Measurements from ENCODE around the gene DEPDC1. TPM values are rescaled to one million over a fixed set of nuclear protein-coding genes. Genes with fewer than 3 reads are reported as not detected.
A peak's percentile ranks its signal among the peaks of the same experiment; 100 is the strongest.

The DEPDC1 gene, protein sequence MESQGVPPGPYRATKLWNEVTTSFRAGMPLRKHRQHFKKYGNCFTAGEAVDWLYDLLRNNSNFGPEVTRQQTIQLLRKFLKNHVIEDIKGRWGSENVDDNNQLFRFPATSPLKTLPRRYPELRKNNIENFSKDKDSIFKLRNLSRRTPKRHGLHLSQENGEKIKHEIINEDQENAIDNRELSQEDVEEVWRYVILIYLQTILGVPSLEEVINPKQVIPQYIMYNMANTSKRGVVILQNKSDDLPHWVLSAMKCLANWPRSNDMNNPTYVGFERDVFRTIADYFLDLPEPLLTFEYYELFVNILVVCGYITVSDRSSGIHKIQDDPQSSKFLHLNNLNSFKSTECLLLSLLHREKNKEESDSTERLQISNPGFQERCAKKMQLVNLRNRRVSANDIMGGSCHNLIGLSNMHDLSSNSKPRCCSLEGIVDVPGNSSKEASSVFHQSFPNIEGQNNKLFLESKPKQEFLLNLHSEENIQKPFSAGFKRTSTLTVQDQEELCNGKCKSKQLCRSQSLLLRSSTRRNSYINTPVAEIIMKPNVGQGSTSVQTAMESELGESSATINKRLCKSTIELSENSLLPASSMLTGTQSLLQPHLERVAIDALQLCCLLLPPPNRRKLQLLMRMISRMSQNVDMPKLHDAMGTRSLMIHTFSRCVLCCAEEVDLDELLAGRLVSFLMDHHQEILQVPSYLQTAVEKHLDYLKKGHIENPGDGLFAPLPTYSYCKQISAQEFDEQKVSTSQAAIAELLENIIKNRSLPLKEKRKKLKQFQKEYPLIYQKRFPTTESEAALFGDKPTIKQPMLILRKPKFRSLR
- 25.1 and 30.6 TPM in 2 replicates for total RNA-seq (2012; rRNA removed)

DNA sequence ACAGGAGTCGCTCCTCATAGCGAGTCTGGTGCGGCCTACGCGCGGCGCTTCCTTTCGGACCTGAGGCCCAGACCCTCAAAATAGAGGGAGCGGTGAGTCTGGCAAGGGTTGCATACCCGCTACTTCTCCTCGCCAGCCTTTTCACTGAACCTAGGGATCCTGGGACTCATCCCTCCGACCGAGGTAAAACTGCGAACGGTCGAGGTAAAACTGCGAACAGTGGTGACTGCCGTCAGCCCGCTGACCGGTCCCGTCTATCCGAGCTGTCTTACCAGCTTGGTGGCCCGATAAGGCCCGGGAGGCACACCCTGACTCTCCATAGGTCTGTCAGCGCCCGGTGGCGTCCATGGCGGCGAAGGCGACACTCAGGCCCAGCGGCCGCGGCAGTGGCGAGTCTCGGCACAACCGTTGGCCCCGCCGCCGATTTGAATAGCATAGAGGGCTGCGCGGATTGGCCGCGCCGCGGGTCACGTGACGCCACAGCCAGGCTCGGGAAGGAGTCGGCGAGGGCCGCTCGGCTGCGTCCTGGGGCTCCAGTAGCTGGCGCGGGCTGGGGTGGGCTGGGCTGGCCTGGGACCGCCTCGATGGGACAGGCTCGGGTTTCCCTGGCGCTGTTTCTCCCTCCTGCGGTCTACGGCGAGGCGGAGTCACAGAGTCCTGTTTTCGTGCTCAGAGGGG is at the start of gene DEPDC1:
TSS of gene DEPDC1 (minus strand) at position 403 of the 678 bp plus-strand sequence. CDS start at position 320, 83 bp downstream.
- Histone ChIP-seq H3K9ac (ENCODE audit: low read depth, low read length) (peak within 1 kb of the TSS; percentile 89), H3K4me1 (ENCODE audit: control insufficient read depth, insufficient read depth, low read length) (peaks cover 11% of the 10 kb centered on the region), H3K27me3 (ENCODE audit: control insufficient read depth, insufficient read depth, low read length) (no peaks in the 10 kb centered on the region), H3K36me3 (ENCODE audit: insufficient read depth, low read length) (no peaks in the 10 kb centered on the region), H3K4me3 (ENCODE audit: low read length) (peak within 1 kb of the TSS; percentile 93), H3K9me3 (replicated peaks; ENCODE audit: low read length) (no peaks in the 10 kb centered on the region), H3K4me2 (ENCODE audit: low read length) (peak within 1 kb of the TSS; percentile 86)

DNA sequence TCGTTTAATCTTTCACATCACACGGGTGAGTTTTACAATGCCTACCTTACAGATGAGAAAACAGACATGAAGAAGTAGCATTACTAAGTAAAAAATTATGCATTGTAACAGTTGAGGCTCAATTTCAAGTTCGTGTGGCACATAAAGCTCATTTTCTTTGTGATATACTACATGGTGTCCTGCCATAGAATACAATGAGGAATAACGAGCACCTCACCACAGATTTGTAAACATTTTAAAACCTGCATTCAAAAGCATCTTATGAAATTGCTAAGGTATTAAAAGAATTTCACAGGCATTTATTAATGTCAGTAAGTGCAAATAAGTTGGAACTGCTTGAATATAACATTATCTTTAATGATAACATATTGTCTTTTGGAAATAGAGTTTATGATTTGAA is 47.8 kb upstream of the DEPDC1 start:
- H3K4me3 ChIP-seq (ENCODE audit: low read length), result no peak overlapping the region
- H3K9ac ChIP-seq (ENCODE audit: low read depth, low read length), result no peak overlapping the region
- H3K36me3 ChIP-seq (ENCODE audit: insufficient read depth, low read length), result no peaks in the 10 kb centered on the region
- no peaks in the 10 kb centered on the region for H3K9me3 ChIP-seq (replicated peaks; ENCODE audit: low read length)
- H3K4me2 ChIP-seq (ENCODE audit: low read length), result no peak overlapping the region
- no peaks in the 10 kb centered on the region for H3K4me1 ChIP-seq (ENCODE audit: control insufficient read depth, insufficient read depth, low read length)
- no peaks in the 10 kb centered on the region for H3K27me3 ChIP-seq (ENCODE audit: control insufficient read depth, insufficient read depth, low read length)

DNA sequence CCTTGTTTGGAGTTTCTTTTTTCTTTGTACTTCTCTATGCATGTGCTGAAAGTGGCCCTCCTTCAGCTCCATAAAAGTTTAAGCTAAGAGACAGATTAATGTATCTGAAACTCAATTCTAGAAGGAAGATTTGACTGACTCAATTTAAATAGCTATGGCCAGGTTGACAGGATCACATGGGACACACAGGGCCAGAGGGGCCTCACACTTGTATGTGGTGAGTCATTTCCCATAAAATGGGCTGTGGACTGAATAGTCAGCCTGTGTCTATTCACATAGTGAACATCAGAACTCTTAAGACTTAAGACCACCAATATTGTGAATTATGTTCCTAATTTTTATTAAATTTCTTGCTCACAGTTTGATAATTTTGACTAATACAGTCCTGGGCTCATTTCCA is 45.7 kb upstream of the DEPDC1 start:
- Histone ChIP-seq H3K4me3 (ENCODE audit: low read length) (no peak overlapping the region), H3K9ac (ENCODE audit: low read depth, low read length) (no peak overlapping the region), H3K4me1 (ENCODE audit: control insufficient read depth, insufficient read depth, low read length) (no peaks in the 10 kb centered on the region), H3K4me2 (ENCODE audit: low read length) (no peak overlapping the region), H3K9me3 (replicated peaks; ENCODE audit: low read length) (no peaks in the 10 kb centered on the region), H3K36me3 (ENCODE audit: insufficient read depth, low read length) (no peaks in the 10 kb centered on the region), H3K27me3 (ENCODE audit: control insufficient read depth, insufficient read depth, low read length) (no peaks in the 10 kb centered on the region)

DNA sequence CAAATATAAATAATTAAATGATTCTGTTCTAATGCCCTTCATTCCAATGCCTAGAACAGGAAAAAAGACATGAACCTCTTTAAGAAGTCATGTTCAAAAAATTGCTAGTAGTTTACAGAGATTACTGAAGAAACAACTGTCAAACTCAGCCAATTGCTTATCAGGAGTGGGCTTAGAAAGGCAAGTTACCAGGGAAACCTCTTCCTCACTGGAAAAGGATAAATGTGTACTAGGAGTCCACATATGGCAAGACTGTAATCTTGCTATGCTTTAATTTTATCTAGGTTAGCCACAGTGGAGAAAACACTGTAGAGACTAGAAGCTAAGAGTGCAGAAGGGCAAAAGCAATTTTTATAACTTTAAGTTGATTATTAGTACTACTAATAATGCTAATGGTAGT is 42.1 kb upstream of the DEPDC1 start:
- H3K4me1 ChIP-seq (ENCODE audit: control insufficient read depth, insufficient read depth, low read length), result no peaks in the 10 kb centered on the region
- H3K4me2 ChIP-seq (ENCODE audit: low read length), result no peak overlapping the region
- H3K4me3 ChIP-seq (ENCODE audit: low read length), result no peak overlapping the region
- H3K9ac ChIP-seq (ENCODE audit: low read depth, low read length), result no peak overlapping the region
- H3K27me3 ChIP-seq (ENCODE audit: control insufficient read depth, insufficient read depth, low read length), result no peaks in the 10 kb centered on the region
- no peaks in the 10 kb centered on the region for H3K9me3 ChIP-seq (replicated peaks; ENCODE audit: low read length)
- no peaks in the 10 kb centered on the region for H3K36me3 ChIP-seq (ENCODE audit: insufficient read depth, low read length)

DNA sequence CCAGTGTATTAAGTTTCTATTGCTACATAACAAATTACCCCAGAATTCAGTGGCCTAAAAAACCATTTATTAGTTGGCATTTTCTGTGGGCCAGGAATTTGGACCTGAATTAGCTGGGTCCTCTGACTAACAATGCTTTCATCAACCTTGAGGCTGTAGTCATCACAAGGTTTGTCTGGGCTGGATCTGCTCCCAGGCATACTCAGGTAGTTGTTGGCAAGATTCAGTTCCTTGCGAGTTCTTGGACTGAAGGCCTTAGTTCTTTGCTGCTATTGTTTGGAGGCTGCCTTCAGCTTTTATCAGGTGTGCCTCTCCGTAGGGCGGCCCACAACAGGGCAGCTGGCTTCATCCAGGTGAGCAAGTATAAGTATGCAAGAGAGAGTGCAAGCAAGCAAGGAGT is 31.4 kb upstream of the DEPDC1 start:
- Histone ChIP-seq H3K4me2 (ENCODE audit: low read length) (no peak overlapping the region), H3K9me3 (replicated peaks; ENCODE audit: low read length) (no peaks in the 10 kb centered on the region)

DNA sequence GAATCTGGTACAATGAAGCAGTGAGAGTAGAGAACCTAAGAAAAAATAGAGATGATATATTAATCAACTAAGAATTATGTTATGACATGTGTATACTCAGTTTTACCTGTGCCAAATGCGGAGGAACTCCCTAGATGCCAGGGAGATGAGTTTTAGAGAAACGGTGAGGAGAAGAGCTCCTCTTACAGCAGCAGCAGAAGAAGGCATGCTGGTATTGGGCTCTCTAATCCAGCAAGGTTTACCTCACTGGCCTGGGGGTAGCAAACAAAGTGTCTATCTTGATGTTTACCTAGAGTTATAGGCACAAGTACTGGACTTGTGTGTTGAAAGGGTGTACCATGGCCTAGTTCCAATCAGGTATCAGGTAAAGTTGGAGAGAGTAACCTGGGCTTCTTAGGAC is 28.9 kb upstream of the DEPDC1 start:
- no peaks in the 10 kb centered on the region for H3K27me3 ChIP-seq (ENCODE audit: control insufficient read depth, insufficient read depth, low read length)
- H3K36me3 ChIP-seq (ENCODE audit: insufficient read depth, low read length), result no peaks in the 10 kb centered on the region
- no peak overlapping the region for H3K4me3 ChIP-seq (ENCODE audit: low read length)
- no peak overlapping the region for H3K9ac ChIP-seq (ENCODE audit: low read depth, low read length)
- no peak overlapping the region for H3K4me2 ChIP-seq (ENCODE audit: low read length)
- no peaks in the 10 kb centered on the region for H3K4me1 ChIP-seq (ENCODE audit: control insufficient read depth, insufficient read depth, low read length)
- no peaks in the 10 kb centered on the region for H3K9me3 ChIP-seq (replicated peaks; ENCODE audit: low read length)

More for the DNA sequence above, 31.4 kb upstream of the DEPDC1 start:
- Histone ChIP-seq H3K4me3 (ENCODE audit: low read length) (no peak overlapping the region), H3K9ac (ENCODE audit: low read depth, low read length) (no peak overlapping the region), H3K27me3 (ENCODE audit: control insufficient read depth, insufficient read depth, low read length) (no peaks in the 10 kb centered on the region), H3K4me1 (ENCODE audit: control insufficient read depth, insufficient read depth, low read length) (no peaks in the 10 kb centered on the region), H3K36me3 (ENCODE audit: insufficient read depth, low read length) (no peaks in the 10 kb centered on the region)

DNA sequence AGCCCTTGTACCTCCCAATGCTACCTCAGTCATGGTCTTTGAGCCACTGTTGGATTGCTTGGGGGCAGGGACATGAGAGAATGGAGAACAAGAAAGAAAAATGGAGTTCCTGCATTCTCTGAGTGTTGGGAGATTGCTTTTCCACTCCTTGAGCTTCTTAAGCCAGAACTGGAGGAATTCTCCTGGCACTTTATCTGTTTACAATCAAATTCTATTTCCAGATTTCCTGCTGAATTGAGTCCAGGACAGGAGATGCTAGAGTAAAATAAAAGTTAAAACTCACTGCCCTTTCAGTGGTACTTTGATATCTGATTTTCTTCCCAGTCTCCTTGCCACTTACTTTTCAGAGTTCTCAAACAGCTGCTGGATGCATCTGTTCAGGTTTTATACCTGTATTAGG is 24.4 kb upstream of the DEPDC1 start:
- Histone ChIP-seq H3K9ac (ENCODE audit: low read depth, low read length) (no peak overlapping the region), H3K4me2 (ENCODE audit: low read length) (no peak overlapping the region), H3K4me3 (ENCODE audit: low read length) (no peak overlapping the region), H3K27me3 (ENCODE audit: control insufficient read depth, insufficient read depth, low read length) (no peaks in the 10 kb centered on the region), H3K9me3 (replicated peaks; ENCODE audit: low read length) (no peaks in the 10 kb centered on the region), H3K36me3 (ENCODE audit: insufficient read depth, low read length) (no peaks in the 10 kb centered on the region), H3K4me1 (ENCODE audit: control insufficient read depth, insufficient read depth, low read length) (no peaks in the 10 kb centered on the region)

DNA sequence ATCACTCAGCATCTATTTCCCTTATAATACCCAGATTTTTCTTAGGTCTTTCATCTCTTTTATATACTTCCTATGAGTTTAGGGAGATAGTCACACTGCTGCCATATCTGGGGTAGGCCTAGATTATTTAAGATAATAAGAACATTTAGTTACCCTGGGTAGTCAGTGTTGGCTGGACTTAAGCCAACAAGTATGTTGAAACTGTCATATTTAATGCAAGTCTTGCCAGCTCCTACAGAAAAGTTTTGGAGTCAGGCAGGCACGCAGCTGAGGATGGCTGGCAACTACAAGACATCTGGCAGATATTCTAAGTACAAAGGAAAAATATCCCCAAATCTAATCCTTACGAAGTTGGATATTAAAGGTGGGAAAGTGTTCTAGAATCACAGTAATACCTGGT is 19.2 kb upstream of the DEPDC1 start:
- no peaks in the 10 kb centered on the region for H3K9me3 ChIP-seq (replicated peaks; ENCODE audit: low read length)
- H3K4me3 ChIP-seq (ENCODE audit: low read length), result no peak overlapping the region
- no peaks in the 10 kb centered on the region for H3K36me3 ChIP-seq (ENCODE audit: insufficient read depth, low read length)
- H3K27me3 ChIP-seq (ENCODE audit: control insufficient read depth, insufficient read depth, low read length), result no peaks in the 10 kb centered on the region
- no peak overlapping the region for H3K9ac ChIP-seq (ENCODE audit: low read depth, low read length)
- no peak overlapping the region for H3K4me2 ChIP-seq (ENCODE audit: low read length)
- H3K4me1 ChIP-seq (ENCODE audit: control insufficient read depth, insufficient read depth, low read length), result no peaks in the 10 kb centered on the region

DNA sequence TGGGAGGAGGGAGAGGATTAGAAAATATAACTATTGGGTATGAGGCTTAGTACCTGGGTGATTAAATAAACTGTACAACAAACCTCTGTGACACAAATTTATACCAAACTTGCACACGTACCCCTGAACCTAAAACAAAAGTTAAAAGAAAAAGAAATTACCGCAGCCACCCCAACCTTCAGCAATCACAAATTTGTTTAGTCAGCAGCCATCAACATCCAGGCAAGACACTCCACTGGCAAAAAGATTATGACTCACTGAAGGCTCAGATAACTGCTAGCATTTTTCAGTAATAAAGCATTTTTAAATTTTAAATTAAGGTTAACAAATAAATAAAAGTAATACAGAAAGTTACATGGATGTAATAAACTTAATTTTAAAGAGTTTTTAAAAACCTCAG is 14.4 kb upstream of the DEPDC1 start:
- no peak overlapping the region for H3K4me2 ChIP-seq (ENCODE audit: low read length)
- no peak overlapping the region for H3K9ac ChIP-seq (ENCODE audit: low read depth, low read length)
- no peaks in the 10 kb centered on the region for H3K27me3 ChIP-seq (ENCODE audit: control insufficient read depth, insufficient read depth, low read length)

DNA sequence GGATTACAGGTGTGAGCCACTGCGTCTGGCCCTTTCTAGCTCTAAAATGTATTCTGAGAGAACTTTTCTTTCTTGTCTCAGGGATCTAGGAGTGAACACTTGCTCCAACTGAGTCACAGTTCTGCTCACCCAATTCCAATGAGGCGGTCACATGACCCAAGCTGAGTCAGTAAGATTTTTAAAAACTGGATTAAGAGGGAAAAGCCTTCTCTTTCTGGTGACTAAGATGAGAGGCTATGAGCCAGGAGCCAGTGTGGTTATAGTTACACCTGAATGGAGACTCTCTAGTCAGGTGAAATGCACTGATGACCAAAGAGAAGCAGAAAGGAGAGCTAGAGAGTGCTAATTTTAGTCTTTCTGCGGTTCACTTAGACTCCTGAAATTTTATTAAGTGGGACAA is 9.5 kb upstream of the DEPDC1 start:
- no peak overlapping the region for H3K4me2 ChIP-seq (ENCODE audit: low read length)
- H3K4me1 ChIP-seq (ENCODE audit: control insufficient read depth, insufficient read depth, low read length), result no peaks in the 10 kb centered on the region
- no peak overlapping the region for H3K9ac ChIP-seq (ENCODE audit: low read depth, low read length)
- H3K9me3 ChIP-seq (replicated peaks; ENCODE audit: low read length), result peaks cover 5% of the 10 kb centered on the region
- no peaks in the 10 kb centered on the region for H3K36me3 ChIP-seq (ENCODE audit: insufficient read depth, low read length)
- H3K27me3 ChIP-seq (ENCODE audit: control insufficient read depth, insufficient read depth, low read length), result no peaks in the 10 kb centered on the region
- no peak overlapping the region for H3K4me3 ChIP-seq (ENCODE audit: low read length)

More for the DNA sequence above, 14.4 kb upstream of the DEPDC1 start:
- Histone ChIP-seq H3K36me3 (ENCODE audit: insufficient read depth, low read length) (no peaks in the 10 kb centered on the region), H3K4me3 (ENCODE audit: low read length) (no peak overlapping the region), H3K9me3 (replicated peaks; ENCODE audit: low read length) (no peaks in the 10 kb centered on the region), H3K4me1 (ENCODE audit: control insufficient read depth, insufficient read depth, low read length) (no peaks in the 10 kb centered on the region)

DNA sequence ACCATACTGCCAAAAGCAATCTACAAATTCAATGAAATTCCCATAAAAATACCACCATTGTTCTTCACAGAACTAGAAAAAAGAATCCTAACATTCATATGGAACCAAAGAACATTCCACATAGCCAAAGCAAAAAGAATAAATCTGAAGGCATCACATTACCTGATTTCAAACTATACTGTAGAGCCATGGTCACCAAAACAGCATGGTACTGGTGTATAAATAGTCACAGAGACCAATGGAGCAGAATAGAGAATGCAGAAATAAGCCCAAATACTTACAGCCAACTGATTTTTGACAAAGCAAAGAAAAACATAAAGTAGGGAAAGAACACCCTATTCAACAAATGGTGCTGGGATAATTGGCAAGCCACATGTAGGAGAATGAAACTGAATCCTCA is 6.2 kb upstream of the DEPDC1 start:
- Histone ChIP-seq H3K4me3 (ENCODE audit: low read length) (no peak overlapping the region), H3K4me2 (ENCODE audit: low read length) (no peak overlapping the region), H3K9ac (ENCODE audit: low read depth, low read length) (no peak overlapping the region), H3K4me1 (ENCODE audit: control insufficient read depth, insufficient read depth, low read length) (no peaks in the 10 kb centered on the region), H3K36me3 (ENCODE audit: insufficient read depth, low read length) (no peaks in the 10 kb centered on the region), H3K9me3 (replicated peaks; ENCODE audit: low read length) (peaks cover 5% of the 10 kb centered on the region), H3K27me3 (ENCODE audit: control insufficient read depth, insufficient read depth, low read length) (no peaks in the 10 kb centered on the region)
